AG10803 (cell line): ENCODE results near the gene RHBDF1.

ENCODE experiments used
- DNase-seq: peaks from one replicate; pipeline ENCODE4 v3.0.0; 2010; ENCODE audit warnings: low read depth
- H3K4me3 ChIP-seq: 2 replicates; pipeline ENCODE4 v1.5.1; 2011; ENCODE audit warnings: mild to moderate bottlenecking, low read length, control low read depth
- CTCF ChIP-seq: conservative IDR thresholded peaks from 2 replicates; pipeline ENCODE4 v1.5.1; 2011; ENCODE audit warnings: mild to moderate bottlenecking, low read length, control low read depth, inconsistent platforms

The RHBDF1 gene

GRCh38 chr16:104928-105327 lies 32.5 kb upstream of the RHBDF1 start:
- no peak for TF ChIP-seq CTCF
- DNase-seq, result no peak
- no peak overlapping the region for H3K4me3 ChIP-seq

GRCh38 chr16:104355-104754 lies 31.9 kb upstream of the RHBDF1 start:
- H3K4me3 ChIP-seq, result no peak overlapping the region
- DNase-seq, result no peak
- TF ChIP-seq CTCF, result no peak

- no peak for TF ChIP-seq CTCF
- DNase-seq, result no peak
- H3K4me3 ChIP-seq, result no peak overlapping the region
These were observed 29.8 kb upstream of the RHBDF1 start for GRCh38 chr16:102060-102855.

GRCh38 chr16:101586-101985 lies 29.2 kb upstream of the RHBDF1 start:
- DNase-seq, result no peak
- no peak for TF ChIP-seq CTCF
- H3K4me3 ChIP-seq, result no peak overlapping the region

GRCh38 chr16:100989-101388 lies 28.6 kb upstream of the RHBDF1 start:
- no peak for DNase-seq
- H3K4me3 ChIP-seq, result no peak overlapping the region
- no peak for TF ChIP-seq CTCF

- no peak for DNase-seq
- TF ChIP-seq CTCF, result no peak
These were observed 25.4 kb upstream of the RHBDF1 start for GRCh38 chr16:97822-98221.

GRCh38 chr16:96935-97381 lies 24.5 kb upstream of the RHBDF1 start:
- peak; percentile 93 for TF ChIP-seq CTCF
- no peak overlapping the region for H3K4me3 ChIP-seq
- peak; percentile 84 for DNase-seq

More at GRCh38 chr16:97822-98221, 25.4 kb upstream of the RHBDF1 start:
- H3K4me3 ChIP-seq, result no peak overlapping the region
